Tibial nerve (tissue), 4 donors: ENCODE measurements around the gene IFNGR1. TPM values are rescaled to one million over a fixed set of nuclear protein-coding genes. Genes with fewer than 3 reads are reported as not detected.

Experiments used
- DNase-seq, 2 donors: peaks; one replicate each; pipeline ENCODE4 v3.0.0-alpha.2; 2019; ENCODE audit warnings: low spot score in 2 of 2
- H3K27ac ChIP-seq, 4 donors: fragments of 200-600 bp; sonication (generic) in 3 of 4; one replicate each; pipeline ENCODE4 v1.5.1; 2017 to 2019; ENCODE audit warnings: mild to moderate bottlenecking in 1 of 4
- H3K27me3 ChIP-seq, 2 donors: fragments of 200-600 bp; sonication (generic) in 1 of 2; one replicate each; pipeline versions ENCODE4 v1.5.1 to v1.6.0; 2017 to 2019
- H3K36me3 ChIP-seq, 3 donors: fragments of 200-600 bp; sonication (generic); one replicate each; pipeline ENCODE4 v1.5.1; 2018 to 2019
- H3K4me1 ChIP-seq, 4 donors: fragments of 200-600 bp; sonication (generic) in 3 of 4; one replicate each; pipeline ENCODE4 v1.5.1; 2017 to 2019
- H3K4me3 ChIP-seq, 4 donors: fragments of 200-600 bp; sonication (generic) in 3 of 4; one replicate each; pipeline ENCODE4 v1.5.1; 2017 to 2019; ENCODE audit warnings: mild to moderate bottlenecking in 1 of 4, moderate library complexity in 1 of 4
- H3K9me3 ChIP-seq, 4 donors: fragments of 200-600 bp; sonication (generic) in 3 of 4; one replicate each; pipeline ENCODE4 v1.5.1; 2017 to 2019
- CTCF ChIP-seq, 5 experiments: fragments of 200-600 bp in 3 of 5; fragments of 450-650 bp in 2 of 5; sonication (generic) in 3 of 5; IDR thresholded peaks; one replicate each; pipeline ENCODE4 v1.5.1; 2016 to 2019; ENCODE audit warnings: antibody characterized with exemption in 5 of 5, mild to moderate bottlenecking in 3 of 5, moderate library complexity in 2 of 5
- EP300 ChIP-seq, 2 donors: sonication (generic); formaldehyde crosslinking; IDR thresholded peaks; one replicate each; pipeline ENCODE4 v1.6.1; 2017; ENCODE audit warnings: antibody characterized with exemption in 2 of 2, mild to moderate bottlenecking in 1 of 2
- POLR2A ChIP-seq, 2 donors: fragments of 450-650 bp; IDR thresholded peaks; one replicate each; pipeline ENCODE4 v1.6.1; 2017; ENCODE audit warnings: antibody characterized with exemption in 2 of 2, mild to moderate bottlenecking in 2 of 2, moderate library complexity in 2 of 2
- WGBS, 2 donors: methylation state at CpG; one replicate each; pipeline ENCODE4 v1.1.5; 2018; 5-methylcytosine and 5-hydroxymethylcytosine counted together
- total RNA-seq, 4 donors: library from RNA; depleted of rRNA; stranded (reverse); fragments of >200 nt; gene quantifications; one replicate each; pipeline ENCODE4 v1.1.0, GENCODE V29; 2016

Gene IFNGR1
- total RNA-seq, 4 donors from 2014 or later = 73.8 to 125 (median 97.8) TPM

GRCh38 chr6:137236581-137237355, 17.6 kb upstream of the IFNGR1 start:
- no peak for DNase-seq
- peaks cover 0 to 4% (median 0%) of the 10 kb centered on the region in 4 donors for H3K9me3 ChIP-seq
- peaks cover 0 to 47% (median 19%) of the 10 kb centered on the region in 4 donors for H3K4me1 ChIP-seq
- H3K27ac ChIP-seq = peak overlapping the region in 2 of 4 donors; percentile 25 to 57
- WGBS, 2 donors = 65 to 74% methylated on average over 5 of the region's 5 CpGs
- TF ChIP-seq CTCF (IDR thresholded peaks at IDR 0.05) (no peak), POLR2A (IDR thresholded peaks at IDR 0.05) (no peak), EP300 (IDR thresholded peaks at IDR 0.05) (no peak)
- H3K27me3 ChIP-seq = no peaks in the 10 kb centered on the region
- H3K4me3 ChIP-seq = no peak overlapping the region
- no peaks in the 10 kb centered on the region for H3K36me3 ChIP-seq

GRCh38 chr6:137235686-137236085, 16.5 kb upstream of the IFNGR1 start:
- DNase-seq = no peak
- no peak overlapping the region for H3K27ac ChIP-seq
- TF ChIP-seq EP300 (IDR thresholded peaks at IDR 0.05) (no peak), CTCF (IDR thresholded peaks at IDR 0.05) (no peak), POLR2A (IDR thresholded peaks at IDR 0.05) (no peak)
- H3K36me3 ChIP-seq = no peaks in the 10 kb centered on the region
- 94 to 97% methylated on average over 1 of the region's 1 CpG for WGBS, 2 donors
- no peaks in the 10 kb centered on the region for H3K27me3 ChIP-seq
- peaks cover 0 to 4% (median 0%) of the 10 kb centered on the region in 4 donors for H3K9me3 ChIP-seq
- no peak overlapping the region for H3K4me3 ChIP-seq
- H3K4me1 ChIP-seq = peaks cover 0 to 37% (median 18%) of the 10 kb centered on the region in 4 donors

GRCh38 chr6:137233911-137234863, 15.0 kb upstream of the IFNGR1 start:
- WGBS, 2 donors = 42 to 44% methylated on average over 7 of the region's 7 CpGs
- DNase-seq = peak in 1 of 2 donors; percentile 66
- Histone ChIP-seq H3K27ac (peak overlapping the region in 3 of 4 donors; percentile 68 to 73 (median 72)), H3K4me3 (no peak overlapping the region), H3K27me3 (no peaks in the 10 kb centered on the region), H3K9me3 (peaks cover 0 to 4% (median 0%) of the 10 kb centered on the region in 4 donors), H3K4me1 (peaks cover 0 to 24% (median 17%) of the 10 kb centered on the region in 4 donors), H3K36me3 (no peaks in the 10 kb centered on the region)
- TF ChIP-seq EP300 (IDR thresholded peaks at IDR 0.05) (peak in 1 of 2 donors; percentile 75), POLR2A (IDR thresholded peaks at IDR 0.05) (no peak), CTCF (IDR thresholded peaks at IDR 0.05) (no peak)

GRCh38 chr6:137231895-137232294, 12.7 kb upstream of the IFNGR1 start:
- no peak overlapping the region for H3K27ac ChIP-seq
- DNase-seq = no peak
- H3K4me1 ChIP-seq = peaks cover 0 to 42% (median 29%) of the 10 kb centered on the region in 4 donors
- TF ChIP-seq CTCF (IDR thresholded peaks at IDR 0.05) (no peak), EP300 (IDR thresholded peaks at IDR 0.05) (no peak), POLR2A (IDR thresholded peaks at IDR 0.05) (no peak)
- H3K27me3 ChIP-seq = no peaks in the 10 kb centered on the region
- H3K36me3 ChIP-seq = no peaks in the 10 kb centered on the region
- H3K4me3 ChIP-seq = no peak overlapping the region
- 70 to 71% methylated on average over 4 of the region's 4 CpGs for WGBS, 2 donors
- no peaks in the 10 kb centered on the region for H3K9me3 ChIP-seq
